ENCODE results near the gene ITK.

DNA sequence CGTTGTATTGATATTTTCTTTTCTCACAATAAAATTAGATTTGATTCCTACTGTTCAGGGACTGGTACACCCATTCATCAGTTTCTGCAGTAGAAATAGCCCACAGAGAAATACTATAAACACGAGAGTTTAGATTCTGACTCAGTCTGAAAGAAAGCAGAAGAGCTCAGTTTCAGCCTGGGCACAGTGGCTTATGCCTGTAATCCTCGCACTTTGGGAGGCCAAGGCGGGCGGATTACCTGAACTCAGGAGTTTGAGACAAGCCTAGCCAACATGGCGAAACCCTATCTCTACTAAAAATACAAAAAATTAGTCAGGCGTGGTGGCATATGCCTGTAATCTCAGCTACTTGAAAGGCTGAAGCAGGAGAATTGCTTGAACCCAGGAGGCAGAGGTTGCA is 8.6 kb downstream of the ITK start:
- TF ChIP-seq EZH2 (IDR thresholded peaks at IDR 0.05; ENCODE audit: borderline replicate concordance, insufficient read depth, low read depth, low read length, poor library complexity, severe bottlenecking), result no peak
- TF ChIP-seq, protein P1, sequence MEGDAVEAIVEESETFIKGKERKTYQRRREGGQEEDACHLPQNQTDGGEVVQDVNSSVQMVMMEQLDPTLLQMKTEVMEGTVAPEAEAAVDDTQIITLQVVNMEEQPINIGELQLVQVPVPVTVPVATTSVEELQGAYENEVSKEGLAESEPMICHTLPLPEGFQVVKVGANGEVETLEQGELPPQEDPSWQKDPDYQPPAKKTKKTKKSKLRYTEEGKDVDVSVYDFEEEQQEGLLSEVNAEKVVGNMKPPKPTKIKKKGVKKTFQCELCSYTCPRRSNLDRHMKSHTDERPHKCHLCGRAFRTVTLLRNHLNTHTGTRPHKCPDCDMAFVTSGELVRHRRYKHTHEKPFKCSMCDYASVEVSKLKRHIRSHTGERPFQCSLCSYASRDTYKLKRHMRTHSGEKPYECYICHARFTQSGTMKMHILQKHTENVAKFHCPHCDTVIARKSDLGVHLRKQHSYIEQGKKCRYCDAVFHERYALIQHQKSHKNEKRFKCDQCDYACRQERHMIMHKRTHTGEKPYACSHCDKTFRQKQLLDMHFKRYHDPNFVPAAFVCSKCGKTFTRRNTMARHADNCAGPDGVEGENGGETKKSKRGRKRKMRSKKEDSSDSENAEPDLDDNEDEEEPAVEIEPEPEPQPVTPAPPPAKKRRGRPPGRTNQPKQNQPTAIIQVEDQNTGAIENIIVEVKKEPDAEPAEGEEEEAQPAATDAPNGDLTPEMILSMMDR (IDR thresholded peaks at IDR 0.05), result no peak

Data from B cell (primary cell).